GM12878 (cell line): ENCODE measurements around the gene ITPRIPL2. TPM values are rescaled to one million over a fixed set of nuclear protein-coding genes. Genes with fewer than 3 reads are reported as not detected.
A peak's percentile ranks its signal among the peaks of the same experiment; 100 is the strongest.

ENCODE experiments used
- ATAC-seq: fragments of 200-7000 bp; cut with Tn5 transposase; 3 replicates; pipeline ENCODE4 v1.9.1; 2020; ENCODE audit warnings: mild to moderate bottlenecking, moderate library complexity
- BruUV-seq: library from RNA; stranded (reverse); fragments of 400-500 nt; replicated peaks from 2 replicates; lab custom pipeline; 2021; lab: Mats Ljungman, UMichigan
- CTCF ChIA-PET: fragments of 300-600 bp; sonication (Branson Sonifier 250); formaldehyde crosslinking; extraction: SDS; loops from one replicate; lab custom pipeline; 2021; ENCODE audit warnings: inconsistent platforms; lab: Yijun Ruan, JAX
- POLR2A ChIA-PET: fragments of 350-600 bp; formaldehyde crosslinking; extraction: SDS; loops from one replicate; lab custom pipeline; 2021; ENCODE audit warnings: inconsistent platforms; lab: Charles Lee
- RAD21 ChIA-PET: fragments of 300-600 bp; sonication (Branson Sonifier 250); formaldehyde crosslinking; loops from one replicate; lab custom pipeline; 2023; ENCODE audit warnings: antibody characterized with exemption; ENCODE audit not compliant: unreplicated experiment; lab: Charles Lee
- SMC1A ChIA-PET: fragments of 300-600 bp; sonication (Branson Sonifier 250); formaldehyde crosslinking; loops from one replicate; lab custom pipeline; 2023; ENCODE audit not compliant: unreplicated experiment, uncharacterized antibody; lab: Charles Lee
- DNase-seq: peaks from one replicate; pipeline ENCODE4 v3.0.0-alpha.2; 2011; ENCODE audit warnings: low read depth, low spot score
- FAIRE-seq: peaks from 3 replicates; lab custom pipeline; 2011; peaks lifted over from hg19 to GRCh38; lab: Jason Lieb, UNC
- H2AFZ ChIP-seq: 2 replicates; pipeline ENCODE4 v1.6.0; 2011; ENCODE audit warnings: low read depth, low read length, control low read depth; ENCODE audit not compliant: control insufficient read depth
- H3K27ac ChIP-seq: 2 replicates; pipeline ENCODE4 v1.5.1; 2011; ENCODE audit warnings: control low read depth; ENCODE audit not compliant: control insufficient read depth, insufficient read depth
- H3K27me3 ChIP-seq, 2 experiments: replicated peaks in 1 of 2; 2 replicates each; pipeline versions ENCODE4 v1.6.0 to v1.6.1; 2011; ENCODE audit warnings: low read length in 1 of 2; ENCODE audit not compliant: control insufficient read depth in 2 of 2, insufficient read depth in 2 of 2
- H3K36me3 ChIP-seq, 2 experiments: 2 replicates each; pipeline ENCODE4 v1.5.1; 2011; ENCODE audit warnings: low read length in 1 of 2; ENCODE audit not compliant: control insufficient read depth in 2 of 2, insufficient read depth in 2 of 2
- H3K4me1 ChIP-seq: 2 replicates; pipeline ENCODE4 v1.6.1; 2011; ENCODE audit warnings: mild to moderate bottlenecking, low read length, moderate library complexity, mixed read lengths; ENCODE audit not compliant: control insufficient read depth, insufficient read depth
- H3K4me2 ChIP-seq: 2 replicates; pipeline ENCODE4 v1.6.0; 2011; ENCODE audit warnings: control low read depth; ENCODE audit not compliant: control insufficient read depth, insufficient read depth
- H3K4me3 ChIP-seq: fragments of 200-600 bp; sonication (generic); 2 replicates; pipeline ENCODE4 v1.5.1; 2016
- H3K79me2 ChIP-seq: 2 replicates; pipeline ENCODE4 v1.6.0; 2011; ENCODE audit warnings: low read length; ENCODE audit not compliant: control insufficient read depth, insufficient read depth
- H3K9ac ChIP-seq: 2 replicates; pipeline ENCODE4 v1.8.0; 2011; ENCODE audit warnings: low read length, control low read depth, mixed read lengths; ENCODE audit not compliant: control insufficient read depth, insufficient read depth
- H3K9me3 ChIP-seq: replicated peaks from 3 replicates; pipeline ENCODE4 v1.5.1; 2011; ENCODE audit warnings: mild to moderate bottlenecking, low read length; ENCODE audit not compliant: control insufficient read depth, insufficient read depth
- H4K20me1 ChIP-seq: 2 replicates; pipeline ENCODE4 v1.6.0; 2011; ENCODE audit not compliant: control insufficient read depth, insufficient read depth
- CHD4 ChIP-seq: fragments of 200-600 bp; sonication (generic); IDR thresholded peaks from 2 replicates; pipeline ENCODE4 v1.6.1; 2016; ENCODE audit warnings: mild to moderate bottlenecking
- NFYB ChIP-seq: IDR thresholded peaks from 2 replicates; pipeline ENCODE4 v1.6.1; 2011; ENCODE audit warnings: low read depth, mild to moderate bottlenecking, low read length, improper control_type of control experiment, moderate library complexity; ENCODE audit not compliant: insufficient read depth
- RAD51 ChIP-seq: fragments of 450-650 bp; IDR thresholded peaks from 2 replicates; pipeline ENCODE4 v1.6.1; 2016; ENCODE audit warnings: moderate library complexity, mild to moderate bottlenecking, inconsistent platforms
- ZNF217 ChIP-seq: fragments of 450-650 bp; IDR thresholded peaks from 2 replicates; pipeline ENCODE4 v1.6.1; 2017; ENCODE audit warnings: antibody characterized with exemption, mild to moderate bottlenecking
- in situ Hi-C: fragments of 300-500 bp; cut with MboI; formaldehyde crosslinking; loops from 9 replicates; pipeline ENCODE4 v1.14.3; 2018; ENCODE audit warnings: mixed read lengths
- intact Hi-C: fragments of 100-400 bp; cut with micrococcal nuclease; formaldehyde crosslinking; loops from one replicate; pipeline ENCODE4 v1.14.2; 2022; ENCODE audit not compliant: unreplicated experiment
- polyA plus RNA-seq, 11 experiments: library from polyadenylated mRNA; depleted of rRNA in 4 of 11; unstranded in 6 of 11; stranded (reverse) in 5 of 11; fragments of >200 nt; fragmentation: Nextera tagmentation in 4 of 11; fragmentation: Illumina TruSeq in 1 of 11; extraction: Ambion mirVana in 4 of 11; extraction: Trizol in 1 of 11; gene quantifications; 1 replicate in 1 of 11; 2 replicates in 10 of 11; pipeline versions ENCODE4 v1.2.1 to v1.2.3, GENCODE V29; 2011 to 2016; ENCODE audit warnings: inconsistent platforms in 2 of 11, missing spikeins in 2 of 11, low read depth in 1 of 11
- total RNA-seq, 4 experiments: library from RNA; depleted of rRNA in 3 of 4; stranded (reverse); fragments of >200 nt in 3 of 4; fragmentation: Illumina TruSeq in 1 of 4; extraction: Trizol in 1 of 4; gene quantifications; 2 replicates each; pipeline versions ENCODE4 v1.2.1 to v1.2.3, GENCODE V29; 2013 to 2021
- TF ChIP-seq, protein P1 (sequence below): fragments of 450-650 bp; IDR thresholded peaks from 2 replicates; pipeline ENCODE4 v1.6.1; 2018; ENCODE audit warnings: borderline replicate concordance, mild to moderate bottlenecking; ENCODE audit not compliant: partially characterized antibody

The ITPRIPL2 gene
- total and polyA plus RNA-seq, 10 of the 15 experiments (the other 5 are each of a cell fraction or from before 2014, with no cell fraction given): 0.48 to 14.3 (median 3.5) TPM

DNA sequence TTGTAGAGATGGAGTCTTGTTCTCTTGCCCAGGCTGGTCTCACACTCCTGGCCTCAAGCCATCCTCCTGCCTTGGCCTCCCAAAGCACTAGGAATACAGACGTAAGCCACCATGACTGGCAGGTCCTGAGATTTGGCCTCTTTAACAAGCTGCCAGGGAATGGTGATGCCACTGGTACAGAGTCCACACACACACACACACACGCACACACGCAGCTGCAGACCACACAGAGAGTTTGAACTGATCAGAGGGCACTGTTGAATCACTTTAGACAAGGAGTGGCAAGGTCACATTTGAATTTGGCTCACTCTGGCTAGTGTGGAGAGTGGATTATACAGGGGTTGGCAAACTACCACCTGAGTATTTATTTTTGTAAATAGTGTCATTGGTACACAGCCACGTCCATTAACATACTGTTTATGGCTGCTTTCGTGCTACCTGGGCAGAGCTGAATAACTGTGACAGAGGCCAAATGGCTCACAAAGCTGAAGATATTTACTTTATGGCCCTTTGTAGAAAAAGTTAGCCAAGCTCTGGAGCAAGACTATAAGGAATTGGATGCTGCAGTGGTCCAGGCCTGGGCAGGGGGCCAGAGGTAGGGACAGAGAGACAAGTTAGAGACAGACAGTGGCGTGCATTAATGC lies 9.9 kb downstream of the ITPRIPL2 start (continued):
- TF ChIP-seq, protein P1, sequence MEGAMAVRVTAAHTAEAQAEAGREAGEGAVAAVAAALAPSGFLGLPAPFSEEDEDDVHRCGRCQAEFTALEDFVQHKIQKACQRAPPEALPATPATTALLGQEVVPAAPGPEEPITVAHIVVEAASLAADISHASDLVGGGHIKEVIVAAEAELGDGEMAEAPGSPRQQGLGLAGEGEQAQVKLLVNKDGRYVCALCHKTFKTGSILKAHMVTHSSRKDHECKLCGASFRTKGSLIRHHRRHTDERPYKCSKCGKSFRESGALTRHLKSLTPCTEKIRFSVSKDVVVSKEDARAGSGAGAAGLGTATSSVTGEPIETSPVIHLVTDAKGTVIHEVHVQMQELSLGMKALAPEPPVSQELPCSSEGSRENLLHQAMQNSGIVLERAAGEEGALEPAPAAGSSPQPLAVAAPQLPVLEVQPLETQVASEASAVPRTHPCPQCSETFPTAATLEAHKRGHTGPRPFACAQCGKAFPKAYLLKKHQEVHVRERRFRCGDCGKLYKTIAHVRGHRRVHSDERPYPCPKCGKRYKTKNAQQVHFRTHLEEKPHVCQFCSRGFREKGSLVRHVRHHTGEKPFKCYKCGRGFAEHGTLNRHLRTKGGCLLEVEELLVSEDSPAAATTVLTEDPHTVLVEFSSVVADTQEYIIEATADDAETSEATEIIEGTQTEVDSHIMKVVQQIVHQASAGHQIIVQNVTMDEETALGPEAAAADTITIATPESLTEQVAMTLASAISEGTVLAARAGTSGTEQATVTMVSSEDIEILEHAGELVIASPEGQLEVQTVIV: no peak

DNA sequence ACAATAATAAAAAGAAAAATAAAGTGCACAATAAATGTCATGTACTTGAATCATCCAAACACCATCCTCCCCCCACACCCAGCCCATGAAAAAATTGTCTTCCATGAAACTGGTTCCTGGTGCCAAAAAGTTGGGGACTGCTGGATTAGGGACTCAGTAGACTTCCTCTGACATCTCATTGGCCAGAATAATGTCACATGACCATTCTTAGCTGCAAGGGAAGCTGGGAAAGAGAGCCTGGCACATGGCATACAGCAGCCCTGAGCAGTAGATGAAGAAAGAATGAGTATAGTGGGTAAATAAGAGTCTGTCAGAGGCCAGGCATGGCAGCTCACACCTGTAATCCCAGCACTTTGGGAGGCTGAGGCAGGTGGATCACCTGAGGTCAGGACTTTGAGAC lies 12.5 kb downstream of the ITPRIPL2 start:
- in situ Hi-C loops: no loop called here
- Histone ChIP-seq H3K9me3 (peaks cover 5% of the 10 kb centered on the region; the same call in 2 of the 3 replicates), H3K4me1 (peaks cover 51% of the 10 kb centered on the region), H4K20me1 (no peaks in the 10 kb centered on the region), H3K4me3 (no peak overlapping the region), H3K36me3 (no peaks in the 10 kb centered on the region)
- ChIA-PET CTCF (interaction anchor here (3.6 kb wide), 1 partner anchor 53 kb away, joined by 17 read pairs; no protein-coding TSS in a partner anchor), RAD21 (no interaction called here), POLR2A (interaction anchor here (3.1 kb wide), 1 partner anchor 9 kb away, joined by 26 read pairs; no protein-coding TSS in a partner anchor)
- DNase-seq: no peak
- TF ChIP-seq RAD51 (peak; percentile 19; the same call in 1 of the 2 replicates), NFYB (peak; percentile 88), ZNF217 (no peak), CHD4 (no peak)
- TF ChIP-seq, all 136 proteins: peak for 2
- FAIRE-seq (no peak), ATAC-seq (no peak)
- H3K4me2 ChIP-seq: no peak overlapping the region
- SMC1A ChIA-PET: interaction anchor here (0.8 to 7.3 kb wide), 4 partner anchors 8 to 40 kb away, joined by 4 to 60 read pairs (median 10); partner anchors contain the start of gene ITPRIPL2
- H3K27me3 ChIP-seq: no peaks in the 10 kb centered on the region
- H3K9ac ChIP-seq: no peak overlapping the region
- BruUV-seq: no TSS peak
- intact Hi-C loops: loop anchor here (5.0 kb wide), 1 partner anchor 39 kb away; no protein-coding TSS in a partner anchor
- H3K79me2 ChIP-seq: no peaks in the 10 kb centered on the region
- H2AFZ ChIP-seq: no peak overlapping the region
- peak overlapping the region; percentile 42; the same call in 1 of the 2 replicates for H3K27ac ChIP-seq
